Thymus (tissue), 2 donors: Measurements from ENCODE around the gene ZNF764. TPM values are rescaled to one million over a fixed set of nuclear protein-coding genes. Genes with fewer than 3 reads are reported as not detected.

ENCODE experiments used
- polyA plus RNA-seq: library from polyadenylated mRNA; stranded (reverse); fragments of 200-250 nt; gene quantifications from one replicate; pipeline ENCODE4 v1.2.3, GENCODE V29; 2013
- total RNA-seq: library from RNA; stranded (reverse); fragments of 120-200 nt; gene quantifications from one replicate; pipeline ENCODE4 v1.2.4, GENCODE V29; 2013
- donor health status: healthy.

The ZNF764 gene
- total and polyA plus RNA-seq, 2 donors, result 5.7 to 8.3 TPM

Other genes starting within 250 kb of the ZNF764 start
- 49.5 TPM for gene CD2BP2, start 203.1 kb downstream of the ZNF764 start, total RNA-seq
- gene CD2BP2, start 203.1 kb downstream of the ZNF764 start, polyA plus RNA-seq, result 48.0 TPM
- gene TBC1D10B, start 187.9 kb downstream of the ZNF764 start, total RNA-seq, result 12.1 TPM
- gene TBC1D10B, start 187.9 kb downstream of the ZNF764 start, polyA plus RNA-seq, result 25.0 TPM
- 11.7 TPM for gene MYL11, start 183.6 kb downstream of the ZNF764 start, total RNA-seq
- 12.5 TPM for gene MYL11, start 183.6 kb downstream of the ZNF764 start, polyA plus RNA-seq
- gene SEPTIN1, start 175.8 kb downstream of the ZNF764 start, total RNA-seq, result 173 TPM
- 337 TPM for gene SEPTIN1, start 175.8 kb downstream of the ZNF764 start, polyA plus RNA-seq
- gene ZNF48, start 163.0 kb downstream of the ZNF764 start, total RNA-seq, result 12.9 TPM
- gene ZNF48, start 163.0 kb downstream of the ZNF764 start, polyA plus RNA-seq, result 5.9 TPM
- 4.1 TPM for gene ZNF771, start 150.8 kb downstream of the ZNF764 start, total RNA-seq
- gene ZNF771, start 150.8 kb downstream of the ZNF764 start, polyA plus RNA-seq, result 3.7 TPM
- 27.4 TPM for gene DCTPP1, start 128.3 kb downstream of the ZNF764 start, total RNA-seq
- 20.6 TPM for gene DCTPP1, start 128.3 kb downstream of the ZNF764 start, polyA plus RNA-seq
- gene SEPHS2, start 112.5 kb downstream of the ZNF764 start, total RNA-seq, result 15.2 TPM
- gene SEPHS2, start 112.5 kb downstream of the ZNF764 start, polyA plus RNA-seq, result 63.9 TPM
- gene ITGAL, start 85.6 kb downstream of the ZNF764 start, total RNA-seq, result 48.6 TPM
- 51.3 TPM for gene ITGAL, start 85.6 kb downstream of the ZNF764 start, polyA plus RNA-seq
- gene ZNF768, start 31.8 kb downstream of the ZNF764 start, total RNA-seq, result 10.5 TPM
- 20.4 TPM for gene ZNF768, start 31.8 kb downstream of the ZNF764 start, polyA plus RNA-seq
- gene ZNF747, start 23.5 kb downstream of the ZNF764 start, total RNA-seq, result 7.3 TPM
- gene ZNF747, start 23.5 kb downstream of the ZNF764 start, polyA plus RNA-seq, result 9.8 TPM
- 17.5 TPM for gene ZNF688, start 13.3 kb upstream of the ZNF764 start, total RNA-seq
- gene ZNF688, start 13.3 kb upstream of the ZNF764 start, polyA plus RNA-seq, result 38.1 TPM
- 5.0 TPM for gene ZNF785, start 27.3 kb upstream of the ZNF764 start, total RNA-seq
- gene ZNF785, start 27.3 kb upstream of the ZNF764 start, polyA plus RNA-seq, result 7.8 TPM
- gene ZNF689, start 52.0 kb upstream of the ZNF764 start, total RNA-seq, result 7.3 TPM
- gene ZNF689, start 52.0 kb upstream of the ZNF764 start, polyA plus RNA-seq, result 4.3 TPM
- gene PRR14, start 92.6 kb upstream of the ZNF764 start, total RNA-seq, result 14.3 TPM
- 139 TPM for gene PRR14, start 92.6 kb upstream of the ZNF764 start, polyA plus RNA-seq
- 19.0 TPM for gene FBRS, start 100.1 kb upstream of the ZNF764 start, total RNA-seq
- gene FBRS, start 100.1 kb upstream of the ZNF764 start, polyA plus RNA-seq, result 60.8 TPM
- gene SRCAP, start 140.8 kb upstream of the ZNF764 start, total RNA-seq, result 6.1 TPM
- 8.8 TPM for gene SRCAP, start 140.8 kb upstream of the ZNF764 start, polyA plus RNA-seq
- gene PHKG2, start 190.1 kb upstream of the ZNF764 start, total RNA-seq, result 22.1 TPM
- 53.8 TPM for gene PHKG2, start 190.1 kb upstream of the ZNF764 start, polyA plus RNA-seq
- 4.8 TPM for gene CFAP119, start 203.7 kb upstream of the ZNF764 start, total RNA-seq
- 19.6 TPM for gene CFAP119, start 203.7 kb upstream of the ZNF764 start, polyA plus RNA-seq
- gene RNF40, start 203.9 kb upstream of the ZNF764 start, total RNA-seq, result 42.4 TPM
- 74.8 TPM for gene RNF40, start 203.9 kb upstream of the ZNF764 start, polyA plus RNA-seq
- 5.0 TPM for gene ZNF629, start 228.8 kb upstream of the ZNF764 start, total RNA-seq
- gene ZNF629, start 228.8 kb upstream of the ZNF764 start, polyA plus RNA-seq, result 4.6 TPM